NCI-H460 (cell line): ENCODE measurements around the gene STAMBP. TPM values are rescaled to one million over a fixed set of nuclear protein-coding genes. Genes with fewer than 3 reads are reported as not detected.
"Not testable (repeated sequence)": the region's sequence is repeated elsewhere in the genome, so short reads cannot be mapped to it uniquely, and the experiment has no call there.

Experiments used
- DNase-seq: peaks from one replicate; pipeline ENCODE4 v3.0.0-alpha.2; 2016; ENCODE audit warnings: low read depth; ENCODE audit errors: extremely low read depth
- total RNA-seq: library from RNA; depleted of rRNA; stranded (reverse); fragments of >200 nt; shearing (Covaris generic); gene quantifications from 2 replicates; pipeline ENCODE4 v1.2.3, GENCODE V29; 2014

Gene STAMBP
- total RNA-seq, 1 experiment from 2014 or later: 81.2 TPM

GRCh38 chr2:73836141-73836943 lies 7.6 kb downstream of the STAMBP start:
- DNase-seq: no peak

- no peak for DNase-seq
These were observed 9.3 kb downstream of the STAMBP start for GRCh38 chr2:73837847-73838585.

GRCh38 chr2:73838889-73839534 lies 10.3 kb downstream of the STAMBP start:
- no peak for DNase-seq

- no peak for DNase-seq
These were observed 11.1 kb downstream of the STAMBP start for GRCh38 chr2:73839653-73840411.

GRCh38 chr2:73841912-73842738 lies 13.4 kb downstream of the STAMBP start:
- DNase-seq: no peak

GRCh38 chr2:73842739-73843019 lies 13.9 kb downstream of the STAMBP start:
- no peak for DNase-seq

- no peak for DNase-seq
These were observed 15.3 kb downstream of the STAMBP start for GRCh38 chr2:73844087-73844486.

- DNase-seq: no peak
These were observed 21.2 kb downstream of the STAMBP start for GRCh38 chr2:73850009-73850408.

GRCh38 chr2:73851274-73851673 lies 22.5 kb downstream of the STAMBP start:
- no peak for DNase-seq

- DNase-seq: no peak
These were observed 23.3 kb downstream of the STAMBP start for GRCh38 chr2:73852020-73852419.

- no peak for DNase-seq
These were observed 26.8 kb downstream of the STAMBP start for GRCh38 chr2:73855526-73855925.

GRCh38 chr2:73856214-73856613 lies 27.5 kb downstream of the STAMBP start:
- no peak for DNase-seq

GRCh38 chr2:73859721-73860586 lies 31.2 kb downstream of the STAMBP start:
- DNase-seq: peak; percentile 11

- no peak for DNase-seq
These were observed 34.2 kb downstream of the STAMBP start for GRCh38 chr2:73862987-73863386.

GRCh38 chr2:73868204-73868978 lies 39.6 kb downstream of the STAMBP start:
- no peak for DNase-seq

GRCh38 chr2:73870084-73870483 lies 41.3 kb downstream of the STAMBP start:
- no peak for DNase-seq

- DNase-seq: no peak
These were observed 48.5 kb downstream of the STAMBP start for GRCh38 chr2:73877071-73877802.

- not testable (repeated sequence) for DNase-seq
These were observed 49.2 kb downstream of the STAMBP start for GRCh38 chr2:73877984-73878383.
